ENCODE measurements around the gene FAM161B. TPM values are rescaled to one million over a fixed set of nuclear protein-coding genes. Genes with fewer than 3 reads are reported as not detected.

The FAM161B gene
- total and polyA plus RNA-seq, 8 donors = 3.0 to 14.2 (median 13.2) TPM

- TF ChIP-seq, protein P1, sequence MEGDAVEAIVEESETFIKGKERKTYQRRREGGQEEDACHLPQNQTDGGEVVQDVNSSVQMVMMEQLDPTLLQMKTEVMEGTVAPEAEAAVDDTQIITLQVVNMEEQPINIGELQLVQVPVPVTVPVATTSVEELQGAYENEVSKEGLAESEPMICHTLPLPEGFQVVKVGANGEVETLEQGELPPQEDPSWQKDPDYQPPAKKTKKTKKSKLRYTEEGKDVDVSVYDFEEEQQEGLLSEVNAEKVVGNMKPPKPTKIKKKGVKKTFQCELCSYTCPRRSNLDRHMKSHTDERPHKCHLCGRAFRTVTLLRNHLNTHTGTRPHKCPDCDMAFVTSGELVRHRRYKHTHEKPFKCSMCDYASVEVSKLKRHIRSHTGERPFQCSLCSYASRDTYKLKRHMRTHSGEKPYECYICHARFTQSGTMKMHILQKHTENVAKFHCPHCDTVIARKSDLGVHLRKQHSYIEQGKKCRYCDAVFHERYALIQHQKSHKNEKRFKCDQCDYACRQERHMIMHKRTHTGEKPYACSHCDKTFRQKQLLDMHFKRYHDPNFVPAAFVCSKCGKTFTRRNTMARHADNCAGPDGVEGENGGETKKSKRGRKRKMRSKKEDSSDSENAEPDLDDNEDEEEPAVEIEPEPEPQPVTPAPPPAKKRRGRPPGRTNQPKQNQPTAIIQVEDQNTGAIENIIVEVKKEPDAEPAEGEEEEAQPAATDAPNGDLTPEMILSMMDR (IDR thresholded peaks at IDR 0.05) = no peak
- intact Hi-C loops (cut with DNase I) = no loop called here
- no peaks in the 10 kb centered on the region for H3K27me3 ChIP-seq
- H3K36me3 ChIP-seq = peaks cover 0 to 37% of the 10 kb centered on the region in 2 donors
- no peaks in the 10 kb centered on the region for H3K9me3 ChIP-seq
- no peak overlapping the region for H3K4me3 ChIP-seq
- H3K27ac ChIP-seq = no peak overlapping the region
- no peak for DNase-seq
- ATAC-seq = no peak
- no peaks in the 10 kb centered on the region for H3K4me1 ChIP-seq
Observed at GRCh38 chr14:73988065-73988464, 38.2 kb upstream of the FAM161B start.

DNA sequence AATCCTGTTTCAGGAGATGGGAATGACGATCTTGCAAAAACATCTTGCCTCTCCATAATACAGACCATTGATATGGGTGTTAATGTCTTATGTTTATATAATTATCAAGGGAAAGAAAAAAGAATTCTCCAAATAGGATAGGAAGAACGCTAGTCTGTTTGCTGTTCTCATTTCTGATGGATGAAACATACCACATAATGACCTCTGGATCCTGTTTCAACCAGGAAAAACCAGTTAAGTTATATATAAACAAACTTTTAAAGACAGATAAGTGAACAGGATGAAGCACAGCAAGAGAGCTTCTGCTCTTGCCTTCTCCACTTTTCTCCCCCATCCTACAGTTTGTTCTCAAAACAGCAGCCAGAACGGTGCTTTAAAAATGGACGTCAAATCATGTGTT lies 28.0 kb upstream of the FAM161B start:
- peaks cover 0 to 49% of the 10 kb centered on the region in 2 donors for H3K36me3 ChIP-seq
- intact Hi-C loops (cut with DNase I) = no loop called here
- no peak for ATAC-seq
- H3K4me3 ChIP-seq = no peak overlapping the region
- H3K27ac ChIP-seq = no peak overlapping the region
- TF ChIP-seq, protein P1 (IDR thresholded peaks at IDR 0.05) = no peak
- no peaks in the 10 kb centered on the region for H3K27me3 ChIP-seq
- DNase-seq = no peak
- H3K9me3 ChIP-seq = no peaks in the 10 kb centered on the region
- no peaks in the 10 kb centered on the region for H3K4me1 ChIP-seq

DNA sequence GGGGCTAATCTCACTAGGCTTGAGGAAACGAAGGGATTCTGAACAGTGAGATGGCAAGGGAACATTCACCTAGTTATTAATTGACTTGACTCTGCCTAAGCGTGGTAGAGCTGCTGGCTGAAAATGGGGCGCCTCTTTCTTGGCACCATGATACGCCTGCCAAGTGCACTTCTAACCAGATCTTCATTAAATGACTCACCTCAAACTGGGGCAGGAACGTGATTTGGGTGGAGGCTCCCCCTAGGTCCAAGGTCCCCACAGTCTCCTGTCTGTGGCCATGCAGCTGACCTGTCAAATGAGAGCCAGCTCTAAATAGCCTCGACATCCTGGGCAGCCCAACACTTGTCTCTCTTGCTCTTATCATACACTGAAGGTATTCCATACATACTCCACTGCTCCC lies 26.2 kb upstream of the FAM161B start:
- TF ChIP-seq, protein P1 (IDR thresholded peaks at IDR 0.05) = no peak
- H3K4me3 ChIP-seq = no peak overlapping the region
- ATAC-seq (no peak), DNase-seq (no peak)
- no peaks in the 10 kb centered on the region for H3K27me3 ChIP-seq
- no peaks in the 10 kb centered on the region for H3K4me1 ChIP-seq
- H3K36me3 ChIP-seq = peaks cover 0 to 48% of the 10 kb centered on the region in 2 donors
- intact Hi-C loops (cut with DNase I) = no loop called here
- no peak overlapping the region for H3K27ac ChIP-seq
- H3K9me3 ChIP-seq = no peaks in the 10 kb centered on the region

DNA sequence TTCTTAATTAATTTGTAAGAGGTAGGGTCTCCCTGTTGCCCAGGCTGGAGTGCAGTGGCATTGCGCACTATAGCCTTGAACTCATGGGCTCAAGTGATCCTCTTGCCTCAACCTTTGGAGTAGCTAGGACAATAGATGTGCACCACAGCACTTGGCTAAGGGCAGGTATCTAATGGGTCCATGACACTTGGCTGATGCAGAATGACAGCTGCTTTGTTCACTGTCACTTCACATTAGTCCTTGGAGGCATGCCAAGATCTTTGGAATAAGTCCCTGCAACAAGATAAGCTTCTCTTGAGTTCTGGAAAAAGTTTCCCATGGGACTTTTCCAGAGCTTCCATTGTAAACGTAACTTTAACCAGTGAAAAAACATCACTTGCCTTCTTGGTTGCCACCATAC lies 23.6 kb upstream of the FAM161B start:
- intact Hi-C loops (cut with DNase I) = no loop called here
- Histone ChIP-seq H3K4me1 (no peaks in the 10 kb centered on the region), H3K27me3 (no peaks in the 10 kb centered on the region), H3K9me3 (no peaks in the 10 kb centered on the region), H3K27ac (no peak overlapping the region), H3K36me3 (peaks cover 0 to 74% of the 10 kb centered on the region in 2 donors), H3K4me3 (no peak overlapping the region)
- no peak for DNase-seq
- TF ChIP-seq, protein P1 (IDR thresholded peaks at IDR 0.05) = no peak
- ATAC-seq = no peak

DNA sequence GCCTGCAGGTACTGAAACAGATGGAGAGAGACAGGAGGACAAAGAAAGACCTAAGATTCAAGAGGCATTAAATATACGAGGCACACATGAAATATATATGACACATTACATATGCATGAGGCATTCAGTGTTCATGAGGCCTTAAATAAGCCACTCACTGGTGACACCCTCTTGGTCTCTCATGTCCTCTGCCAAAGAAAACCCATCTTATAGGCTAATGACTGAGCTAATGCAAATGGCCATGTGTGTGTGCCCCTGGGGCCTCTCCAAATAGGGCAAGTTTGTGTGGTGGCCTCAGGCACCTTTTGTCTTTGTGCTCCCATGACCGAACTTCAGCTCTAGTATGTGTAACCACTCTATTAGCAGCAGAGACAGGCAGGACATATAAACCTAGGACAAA lies 19.0 kb upstream of the FAM161B start:
- Histone ChIP-seq H3K27me3 (no peaks in the 10 kb centered on the region), H3K27ac (no peak overlapping the region), H3K4me3 (no peak overlapping the region), H3K36me3 (peaks cover 0 to 77% of the 10 kb centered on the region in 2 donors), H3K4me1 (no peaks in the 10 kb centered on the region), H3K9me3 (no peaks in the 10 kb centered on the region)
- ATAC-seq (no peak), DNase-seq (no peak)
- intact Hi-C loops (cut with DNase I) = no loop called here
- TF ChIP-seq, protein P1 (IDR thresholded peaks at IDR 0.05) = no peak
